GM12873 (cell line): Measurements from ENCODE around the gene LDLRAD4.

Experiments used
- CTCF ChIP-seq: IDR thresholded peaks from 2 replicates; pipeline ENCODE4 v1.5.1; 2012; ENCODE audit warnings: low read depth, mild to moderate bottlenecking, moderate library complexity, low read length, control low read depth; ENCODE audit not compliant: insufficient read depth; ENCODE audit errors: missing control alignments

Gene LDLRAD4

GRCh38 chr18:13684546-13684945 lies 466.0 kb downstream of the LDLRAD4 start:
- no peak for TF ChIP-seq CTCF

GRCh38 chr18:13688191-13689136 lies 469.9 kb downstream of the LDLRAD4 start:
- no peak for TF ChIP-seq CTCF

- TF ChIP-seq CTCF, result no peak
Observed at GRCh38 chr18:13696961-13697360, 478.4 kb downstream of the LDLRAD4 start.

- TF ChIP-seq CTCF, result no peak
Observed at GRCh38 chr18:13700153-13700552, 481.6 kb downstream of the LDLRAD4 start.
